HG03064 (cell line): ENCODE data around the gene PRAMEF13.
"Not testable (repeated sequence)": the region's sequence is repeated elsewhere in the genome, so short reads cannot be mapped to it uniquely, and the experiment has no call there.

Source experiments
- ATAC-seq: cut with Tn5 transposase; IDR thresholded peaks from one replicate; pipeline ENCODE4 v1.9.1; 2021; ENCODE audit warnings: low read depth; ENCODE audit not compliant: unreplicated experiment

The PRAMEF13 gene

GRCh38 chr1:13208712-13209111 lies 7.5 kb upstream of the PRAMEF13 start:
- ATAC-seq, result not testable (repeated sequence)

- not testable (repeated sequence) for ATAC-seq
Measured at GRCh38 chr1:13171548-13171947, 29.7 kb downstream of the PRAMEF13 start, which contains the start of gene PRAMEF9. Gene PRAMEF9 (plus strand): TSS chr1:13171848. CDS start chr1:13175281, 3,433 bp downstream.

GRCh38 chr1:13165531-13165930 lies 35.7 kb downstream of the PRAMEF13 start, which contains the start of gene HNRNPCL4:
Gene HNRNPCL4 (minus strand): TSS chr1:13165631. CDS start chr1:13165467, 164 bp downstream.
- ATAC-seq, result not testable (repeated sequence)

DNA sequence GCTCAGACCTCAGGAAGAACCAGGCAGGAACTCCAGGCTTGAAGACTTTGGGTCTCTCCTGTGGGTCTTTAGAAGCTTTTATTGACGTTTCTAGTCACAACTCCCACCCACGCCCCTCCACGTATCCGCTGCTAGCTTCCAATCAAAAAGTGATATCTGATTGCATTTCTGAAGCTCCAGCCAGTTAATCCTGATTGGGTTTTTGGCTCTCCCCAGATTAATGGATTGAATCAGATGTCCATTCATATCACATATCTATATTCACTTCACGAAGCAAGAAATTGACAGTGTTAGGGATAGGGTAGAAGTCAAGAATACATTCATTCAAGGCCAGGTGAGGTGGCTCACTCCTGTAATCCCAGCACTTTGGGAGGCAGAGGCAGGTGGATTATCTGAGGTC lies 45.3 kb downstream of the PRAMEF13 start, which contains the start of gene PRAMEF26:
Gene PRAMEF26 (minus strand): TSS at position 101 of the 400 bp plus-strand sequence. CDS start 2,914 bp downstream, outside the sequence.
- not testable (repeated sequence) for ATAC-seq
